Activated naive CD4-positive, alpha-beta T cell treated with anti-CD3 and anti-CD28 coated beads, Interleukin-2, amount 50 U/mL, for 16 hours (primary cell): ENCODE data around the gene FDPS.
A peak's percentile ranks its signal among the peaks of the same experiment; 100 is the strongest.

ENCODE experiments used
- DNase-seq: peaks from one replicate; pipeline ENCODE4 v3.0.0-alpha.2; 2020

Gene FDPS

GRCh38 chr1:155308493-155309422 is at the start of gene FDPS:
TSS of gene FDPS (plus strand) at chr1:155308866. CDS start at chr1:155309790, 924 bp downstream.
- peak; percentile 97 for DNase-seq

GRCh38 chr1:155260276-155260675 is 48.4 kb upstream of the FDPS start:
- DNase-seq, result no peak

GRCh38 chr1:155261493-155261851 is 47.2 kb upstream of the FDPS start:
- DNase-seq, result no peak

- DNase-seq, result peak; percentile 82
Observed at GRCh38 chr1:155261852-155262673, 46.6 kb upstream of the FDPS start, which contains the start of gene SCAMP3. TSS of gene SCAMP3 (minus strand) at chr1:155262360. CDS start at chr1:155262151, 209 bp downstream.

- DNase-seq, result no peak
Observed at GRCh38 chr1:155263067-155263466, 45.6 kb upstream of the FDPS start.

GRCh38 chr1:155266553-155266952 is 42.1 kb upstream of the FDPS start:
- no peak for DNase-seq

- no peak for DNase-seq
Observed at GRCh38 chr1:155267373-155267772, 41.3 kb upstream of the FDPS start.

- DNase-seq, result no peak
Observed at GRCh38 chr1:155268630-155269029, 40.0 kb upstream of the FDPS start.

GRCh38 chr1:155269381-155269780 is 39.3 kb upstream of the FDPS start:
- DNase-seq, result no peak

GRCh38 chr1:155272466-155273342 is 36.0 kb upstream of the FDPS start:
- no peak for DNase-seq

GRCh38 chr1:155273343-155274245 is 35.1 kb upstream of the FDPS start, which contains the start of gene CLK2:
TSS of gene CLK2 (minus strand) at chr1:155273504. CDS start at chr1:155270977, 2,527 bp downstream.
- DNase-seq, result peak; percentile 99

GRCh38 chr1:155277070-155277901 is 31.4 kb upstream of the FDPS start, which contains the start of gene HCN3:
TSS of gene HCN3 (plus strand) at chr1:155277463. CDS start at chr1:155277591, 128 bp downstream.
- DNase-seq, result peak; percentile 93

- DNase-seq, result peak; percentile 82
Observed at GRCh38 chr1:155277902-155278688, 30.6 kb upstream of the FDPS start.

GRCh38 chr1:155278689-155279160 is 29.9 kb upstream of the FDPS start:
- no peak for DNase-seq

- no peak for DNase-seq
Observed at GRCh38 chr1:155279268-155279667, 29.4 kb upstream of the FDPS start.

- no peak for DNase-seq
Observed at GRCh38 chr1:155282488-155283091, 26.1 kb upstream of the FDPS start.

- no peak for DNase-seq
Observed at GRCh38 chr1:155284476-155284875, 24.2 kb upstream of the FDPS start.

GRCh38 chr1:155285063-155285462 is 23.6 kb upstream of the FDPS start:
- DNase-seq, result no peak

- DNase-seq, result no peak
Observed at GRCh38 chr1:155285631-155286044, 23.0 kb upstream of the FDPS start.
